ENCODE data around the gene TMEM87A. TPM values are rescaled to one million over a fixed set of nuclear protein-coding genes. Genes with fewer than 3 reads are reported as not detected.

TMEM87A gene
- total and polyA plus RNA-seq, 2 donors (not counting 1 experiment from before 2014, with no cell fraction given): 44.8 to 61.8 TPM

- Histone ChIP-seq H4K20me1 (ENCODE audit: control insufficient read depth, extremely low read depth, insufficient read depth, low read length) (no peaks in the 10 kb centered on the region), H3K4me3 (replicated peaks in 1 of 4; ENCODE audit: control extremely low read depth in 1 of 4, insufficient read depth in 1 of 4, low read depth in 3 of 4, low read length in 4 of 4) (no peak overlapping the region), H3K9ac (ENCODE audit: insufficient read depth, low read length) (no peak overlapping the region), H2AFZ (ENCODE audit: low read length) (no peak overlapping the region), H3K9me3 (ENCODE audit: control insufficient read depth, insufficient read depth, low read depth, low read length) (no peaks in the 10 kb centered on the region), H3K79me2 (ENCODE audit: control insufficient read depth, insufficient read depth, low read length) (no peaks in the 10 kb centered on the region), H3K27ac (ENCODE audit: insufficient read depth, low read length) (no peak overlapping the region), H3K4me2 (ENCODE audit: extremely low read depth, insufficient read depth, low read length) (no peak overlapping the region), H3K27me3 (ENCODE audit: control insufficient read depth, insufficient read depth, low read length) (no peaks in the 10 kb centered on the region), H3K36me3 (ENCODE audit: control insufficient read depth, insufficient read depth, low read length) (peaks cover 3% of the 10 kb centered on the region), H3K4me1 (ENCODE audit: control insufficient read depth, extremely low read depth, insufficient read depth, low read length) (no peaks in the 10 kb centered on the region)
- DNase-seq (ENCODE audit: low read depth in 2 of 2): peak in 1 of 2 donors; percentile 2
- TF ChIP-seq EZH2 (IDR thresholded peaks at IDR 0.05; ENCODE audit: low read length, missing control alignments) (no peak), CTCF (conservative IDR thresholded peaks at IDR 0.05 in 1 of 2, IDR thresholded peaks at IDR 0.05 in 1 of 2; ENCODE audit: low read depth in 1 of 2, low read length in 2 of 2) (no peak)
These were observed 33.6 kb downstream of the TMEM87A start for GRCh38 chr15:42239528-42240182.

- H3K36me3 ChIP-seq (ENCODE audit: control insufficient read depth, insufficient read depth, low read length): peaks cover 11% of the 10 kb centered on the region
These were observed 40.1 kb downstream of the TMEM87A start for GRCh38 chr15:42233107-42233506.

GRCh38 chr15:42232606-42233005 lies 40.6 kb downstream of the TMEM87A start:
- Histone ChIP-seq H3K4me2 (ENCODE audit: extremely low read depth, insufficient read depth, low read length) (no peak overlapping the region), H3K27ac (ENCODE audit: insufficient read depth, low read length) (no peak overlapping the region), H3K36me3 (ENCODE audit: control insufficient read depth, insufficient read depth, low read length) (peaks cover 11% of the 10 kb centered on the region), H3K79me2 (ENCODE audit: control insufficient read depth, insufficient read depth, low read length) (no peaks in the 10 kb centered on the region), H3K4me1 (ENCODE audit: control insufficient read depth, extremely low read depth, insufficient read depth, low read length) (no peaks in the 10 kb centered on the region), H3K27me3 (ENCODE audit: control insufficient read depth, insufficient read depth, low read length) (no peaks in the 10 kb centered on the region), H2AFZ (ENCODE audit: low read length) (no peak overlapping the region), H4K20me1 (ENCODE audit: control insufficient read depth, extremely low read depth, insufficient read depth, low read length) (no peaks in the 10 kb centered on the region), H3K9me3 (ENCODE audit: control insufficient read depth, insufficient read depth, low read depth, low read length) (no peaks in the 10 kb centered on the region), H3K9ac (ENCODE audit: insufficient read depth, low read length) (no peak overlapping the region), H3K4me3 (replicated peaks in 1 of 4; ENCODE audit: control extremely low read depth in 1 of 4, insufficient read depth in 1 of 4, low read depth in 3 of 4, low read length in 4 of 4) (no peak overlapping the region)
- peak in 1 of 2 donors; percentile 4 for DNase-seq (ENCODE audit: low read depth in 2 of 2)
- TF ChIP-seq CTCF (conservative IDR thresholded peaks at IDR 0.05 in 1 of 2, IDR thresholded peaks at IDR 0.05 in 1 of 2; ENCODE audit: low read depth in 1 of 2, low read length in 2 of 2) (no peak), EZH2 (IDR thresholded peaks at IDR 0.05; ENCODE audit: low read length, missing control alignments) (no peak)

More at GRCh38 chr15:42233107-42233506, 40.1 kb downstream of the TMEM87A start:
- Histone ChIP-seq H3K9ac (ENCODE audit: insufficient read depth, low read length) (no peak overlapping the region), H3K4me1 (ENCODE audit: control insufficient read depth, extremely low read depth, insufficient read depth, low read length) (no peaks in the 10 kb centered on the region), H3K79me2 (ENCODE audit: control insufficient read depth, insufficient read depth, low read length) (no peaks in the 10 kb centered on the region), H3K27me3 (ENCODE audit: control insufficient read depth, insufficient read depth, low read length) (no peaks in the 10 kb centered on the region), H3K9me3 (ENCODE audit: control insufficient read depth, insufficient read depth, low read depth, low read length) (no peaks in the 10 kb centered on the region), H4K20me1 (ENCODE audit: control insufficient read depth, extremely low read depth, insufficient read depth, low read length) (no peaks in the 10 kb centered on the region), H2AFZ (ENCODE audit: low read length) (no peak overlapping the region), H3K4me3 (replicated peaks in 1 of 4; ENCODE audit: control extremely low read depth in 1 of 4, insufficient read depth in 1 of 4, low read depth in 3 of 4, low read length in 4 of 4) (no peak overlapping the region), H3K4me2 (ENCODE audit: extremely low read depth, insufficient read depth, low read length) (no peak overlapping the region), H3K27ac (ENCODE audit: insufficient read depth, low read length) (no peak overlapping the region)
- no peak for DNase-seq (ENCODE audit: low read depth in 2 of 2)
- TF ChIP-seq CTCF (conservative IDR thresholded peaks at IDR 0.05 in 1 of 2, IDR thresholded peaks at IDR 0.05 in 1 of 2; ENCODE audit: low read depth in 1 of 2, low read length in 2 of 2): no peak
- no peak for TF ChIP-seq EZH2 (IDR thresholded peaks at IDR 0.05; ENCODE audit: low read length, missing control alignments)
